LNCaP clone FGC (cell line): ENCODE results near the gene TBX2.

Experiments used
- DNase-seq: peaks from one replicate; pipeline ENCODE4 v3.0.0-alpha.2; 2011; ENCODE audit warnings: low read depth
- H3K4me3 ChIP-seq: 2 replicates; pipeline ENCODE4 v1.5.1; 2011; ENCODE audit warnings: mild to moderate bottlenecking, low read depth, low read length, control low read depth
- CTCF ChIP-seq: IDR thresholded peaks from 2 replicates; pipeline ENCODE4 v1.5.1; 2012; ENCODE audit warnings: mild to moderate bottlenecking; ENCODE audit not compliant: control insufficient read depth, insufficient read depth; ENCODE audit errors: extremely low read depth

TBX2 gene

GRCh38 chr17:61454381-61455323 is 55.0 kb downstream of the TBX2 start:
- no peak overlapping the region for H3K4me3 ChIP-seq
- DNase-seq = no peak
- TF ChIP-seq CTCF = no peak

- DNase-seq = no peak
- TF ChIP-seq CTCF = no peak
- H3K4me3 ChIP-seq = no peak overlapping the region
These were observed 55.8 kb downstream of the TBX2 start for GRCh38 chr17:61455324-61456060.

GRCh38 chr17:61456061-61456681 is 56.5 kb downstream of the TBX2 start:
- no peak overlapping the region for H3K4me3 ChIP-seq
- no peak for TF ChIP-seq CTCF
- no peak for DNase-seq

- no peak for TF ChIP-seq CTCF
- DNase-seq = no peak
- H3K4me3 ChIP-seq = no peak overlapping the region
These were observed 57.1 kb downstream of the TBX2 start for GRCh38 chr17:61456688-61457225.

- no peak for TF ChIP-seq CTCF
- DNase-seq = no peak
- H3K4me3 ChIP-seq = no peak overlapping the region
These were observed 57.8 kb downstream of the TBX2 start for GRCh38 chr17:61457226-61457983.

GRCh38 chr17:61458000-61458399 is 58.4 kb downstream of the TBX2 start:
- no peak for TF ChIP-seq CTCF
- no peak for DNase-seq
- no peak overlapping the region for H3K4me3 ChIP-seq
